WTC11 (cell line): ENCODE data around the gene EIF2B4. TPM values are rescaled to one million over a fixed set of nuclear protein-coding genes. Genes with fewer than 3 reads are reported as not detected.
"Not testable (repeated sequence)": the region's sequence is repeated elsewhere in the genome, so short reads cannot be mapped to it uniquely, and the experiment has no call there.

Source experiments
- ATAC-seq: fragments of 200-7000 bp; cut with Tn5 transposase; 2 replicates; pipeline ENCODE4 v1.10.0; 2021; ENCODE audit warnings: mild to moderate bottlenecking, moderate library complexity
- CTCF ChIA-PET: fragments of 300-600 bp; sonication (Branson Sonifier 250); formaldehyde crosslinking; loops from one replicate; lab custom pipeline; 2021; ENCODE audit warnings: antibody characterized with exemption; lab: Charles Lee
- POLR2A ChIA-PET: fragments of 350-600 bp; sonication (Branson Sonifier 250); formaldehyde crosslinking; loops from one replicate; lab custom pipeline; 2021; ENCODE audit warnings: antibody characterized with exemption; lab: Charles Lee
- DNase-seq: peaks from one replicate; pipeline ENCODE4 v3.0.0; 2021; ENCODE audit warnings: low spot score
- H3K27ac Mint-ChIP-seq: 2 replicates; pipeline ENCODE4 v1.8.0; 2021; ENCODE audit warnings: mixed read lengths
- H3K27me3 Mint-ChIP-seq: 2 replicates; pipeline ENCODE4 v1.8.0; 2021; ENCODE audit warnings: low read depth, mild to moderate bottlenecking, moderate library complexity, mixed read lengths
- H3K36me3 Mint-ChIP-seq: 2 replicates; pipeline ENCODE4 v1.8.0; 2021; ENCODE audit warnings: mixed read lengths
- H3K4me1 Mint-ChIP-seq: 2 replicates; pipeline ENCODE4 v1.8.0; 2022; ENCODE audit warnings: mixed read lengths
- H3K4me3 Mint-ChIP-seq: 2 replicates; pipeline ENCODE4 v1.8.0; 2021; ENCODE audit warnings: mild to moderate bottlenecking, moderate library complexity, mixed read lengths
- H3K9me3 Mint-ChIP-seq: 2 replicates; pipeline ENCODE4 v1.8.0; 2021; ENCODE audit warnings: mixed read lengths
- ATF1 ChIP-seq: sonication (generic); formaldehyde crosslinking; IDR thresholded peaks from 2 replicates; pipeline ENCODE4 v1.8.1; 2023; ENCODE audit warnings: mild to moderate bottlenecking, moderate library complexity, missing genetic modification reagents
- CREB1 ChIP-seq: sonication (generic); formaldehyde crosslinking; IDR thresholded peaks from 2 replicates; pipeline ENCODE4 v1.8.0; 2023; ENCODE audit warnings: mild to moderate bottlenecking, missing genetic modification reagents
- E2F4 ChIP-seq: sonication (generic); formaldehyde crosslinking; IDR thresholded peaks from 2 replicates; pipeline ENCODE4 v1.8.1; 2022; ENCODE audit warnings: low read depth, mild to moderate bottlenecking, moderate library complexity, missing genetic modification reagents, borderline replicate concordance
- ELF4 ChIP-seq: sonication (generic); formaldehyde crosslinking; IDR thresholded peaks from 2 replicates; pipeline ENCODE4 v1.8.1; 2022; ENCODE audit warnings: low read depth, mild to moderate bottlenecking, moderate library complexity, missing genetic modification reagents
- ERG ChIP-seq: fragments of 250-450 bp; sonication (Bioruptor Pico); IDR thresholded peaks from 2 replicates; pipeline ENCODE4 v1.8.0; 2021; ENCODE audit warnings: mild to moderate bottlenecking
- FOXP4 ChIP-seq: sonication (generic); formaldehyde crosslinking; IDR thresholded peaks from 2 replicates; pipeline ENCODE4 v1.8.0; 2022; ENCODE audit warnings: mild to moderate bottlenecking, missing genetic modification reagents
- GTF2I ChIP-seq: fragments of 250-450 bp; sonication (Bioruptor Pico); conservative IDR thresholded peaks from 2 replicates; pipeline ENCODE4 v1.4.0; 2021; ENCODE audit warnings: mild to moderate bottlenecking
- IRF2 ChIP-seq: sonication (generic); formaldehyde crosslinking; IDR thresholded peaks from 2 replicates; pipeline ENCODE4 v1.8.0; 2022; ENCODE audit warnings: low read depth, missing genetic modification reagents, borderline replicate concordance
- MLX ChIP-seq: sonication (generic); formaldehyde crosslinking; IDR thresholded peaks from 2 replicates; pipeline ENCODE4 v1.8.1; 2023; ENCODE audit warnings: mild to moderate bottlenecking, missing genetic modification reagents, moderate library complexity
- MYBL2 ChIP-seq: sonication (generic); formaldehyde crosslinking; IDR thresholded peaks from 2 replicates; pipeline ENCODE4 v1.8.1; 2023; ENCODE audit warnings: mild to moderate bottlenecking, moderate library complexity, missing genetic modification reagents
- TP53 ChIP-seq: sonication (generic); formaldehyde crosslinking; IDR thresholded peaks from 2 replicates; pipeline ENCODE4 v1.8.1; 2023; ENCODE audit warnings: mild to moderate bottlenecking, missing genetic modification reagents
- ZMAT4 ChIP-seq: fragments of 250-450 bp; sonication (Bioruptor Pico); IDR thresholded peaks from 2 replicates; pipeline ENCODE4 v1.9.0; 2021; ENCODE audit warnings: mild to moderate bottlenecking
- ZNF317 ChIP-seq: sonication (generic); formaldehyde crosslinking; IDR thresholded peaks from 2 replicates; pipeline ENCODE4 v1.8.1; 2023; ENCODE audit warnings: low read depth, mild to moderate bottlenecking, moderate library complexity, missing genetic modification reagents, borderline replicate concordance
- ZNF416 ChIP-seq: fragments of 250-450 bp; sonication (Bioruptor Pico); IDR thresholded peaks from 2 replicates; pipeline ENCODE4 v1.9.0; 2021; ENCODE audit warnings: mild to moderate bottlenecking, inconsistent platforms
- ZNF512 ChIP-seq: sonication (generic); formaldehyde crosslinking; IDR thresholded peaks from 2 replicates; pipeline ENCODE4 v1.8.1; 2022; ENCODE audit warnings: missing genetic modification reagents, borderline replicate concordance
- total RNA-seq: library from RNA; stranded (reverse); gene quantifications from 3 replicates; pipeline ENCODE4 v1.2.3, GENCODE V29; 2021

The EIF2B4 gene
- total RNA-seq, 1 experiment from 2014 or later = 49.1 TPM

GRCh38 chr2:27353762-27354596 is 16.2 kb downstream of the EIF2B4 start (continued):
- TF ChIP-seq CREB1 (CRISPR knock-in tag) = no peak

GRCh38 chr2:27353386-27353761 is 16.8 kb downstream of the EIF2B4 start:
- not testable (repeated sequence) for ATAC-seq, H3K27ac Mint-ChIP-seq, H3K27me3 Mint-ChIP-seq, DNase-seq, H3K9me3 Mint-ChIP-seq
- ChIA-PET POLR2A (interaction anchor here (0.6 to 0.7 kb wide), 3 partner anchors 11 to 141 kb away, joined by 3 to 6 read pairs (median 5); no protein-coding TSS in a partner anchor), CTCF (interaction anchor here (0.7 to 1.4 kb wide), 6 partner anchors 26 to 969 kb away, joined by 3 to 6 read pairs (median 4); no protein-coding TSS in a partner anchor)
- Mint-ChIP-seq H3K4me1 (peaks cover 37% of the 10 kb centered on the region), H3K4me3 (peak overlapping the region; percentile 93; the same call in 1 of the 2 replicates), H3K36me3 (peaks cover 18% of the 10 kb centered on the region)

- DNase-seq (no peak), ATAC-seq (no peak)
- Mint-ChIP-seq H3K9me3 (no peaks in the 10 kb centered on the region), H3K4me3 (no peak overlapping the region), H3K36me3 (peaks cover 10% of the 10 kb centered on the region), H3K4me1 (peaks cover 29% of the 10 kb centered on the region), H3K27ac (peak overlapping the region; percentile 5; the same call in 1 of the 2 replicates), H3K27me3 (no peaks in the 10 kb centered on the region)
- POLR2A ChIA-PET = no interaction called here
- CTCF ChIA-PET = interaction anchor here (1.3 kb wide), 1 partner anchor 49 kb away, joined by 3 read pairs; no protein-coding TSS in a partner anchor
- TF ChIP-seq GTF2I (CRISPR knock-in tag) = no peak
- TF ChIP-seq ERG = no peak
Observed at GRCh38 chr2:27351802-27352598, 18.1 kb downstream of the EIF2B4 start.

- peaks cover 22% of the 10 kb centered on the region for H3K4me1 Mint-ChIP-seq
- ChIA-PET POLR2A (no interaction called here), CTCF (interaction anchor here (0.7 kb wide), 2 partner anchors 68 to 93 kb away, joined by 3 to 4 read pairs; no protein-coding TSS in a partner anchor)
- DNase-seq (no peak), ATAC-seq (no peak)
- H3K9me3 Mint-ChIP-seq = no peaks in the 10 kb centered on the region
- no peak overlapping the region for H3K4me3 Mint-ChIP-seq
- peak overlapping the region; percentile 55 for H3K27ac Mint-ChIP-seq
- TF ChIP-seq MYBL2 (CRISPR knock-in tag) (no peak), ZNF317 (CRISPR knock-in tag) (no peak), ELF4 (no peak), IRF2 (CRISPR knock-in tag) (no peak), MLX (CRISPR knock-in tag) (no peak), E2F4 (CRISPR knock-in tag) (no peak)
- H3K36me3 Mint-ChIP-seq = peaks cover 9% of the 10 kb centered on the region
- H3K27me3 Mint-ChIP-seq = no peaks in the 10 kb centered on the region
Observed at GRCh38 chr2:27350106-27350693, 19.9 kb downstream of the EIF2B4 start.

GRCh38 chr2:27347641-27348040 is 22.5 kb downstream of the EIF2B4 start:
- POLR2A ChIA-PET = no interaction called here
- TF ChIP-seq ZNF512 (no peak), TP53 (CRISPR knock-in tag) (no peak), ATF1 (CRISPR knock-in tag) (no peak), ZMAT4 (CRISPR knock-in tag) (no peak), ZNF416 (CRISPR knock-in tag) (no peak), FOXP4 (no peak)

More at GRCh38 chr2:27347641-27348040, 22.5 kb downstream of the EIF2B4 start:
- Mint-ChIP-seq H3K9me3 (no peaks in the 10 kb centered on the region), H3K27ac (peak overlapping the region; percentile 26; the same call in 1 of the 2 replicates), H3K4me1 (peaks cover under 1% of the 10 kb centered on the region; the same call in 1 of the 2 replicates), H3K27me3 (no peaks in the 10 kb centered on the region), H3K36me3 (peaks cover 20% of the 10 kb centered on the region), H3K4me3 (no peak overlapping the region)
- no peak for ATAC-seq
- DNase-seq = no peak
- CTCF ChIA-PET = no interaction called here
